Activated CD4-positive, alpha-beta T cell treated with anti-CD3 and anti-CD28 coated beads for 24 hours (primary cell): ENCODE measurements around the gene CAT.

Source experiments
- DNase-seq, 2 donors: peaks; one replicate each; pipeline ENCODE4 v3.0.0-alpha.2; 2020; ENCODE audit warnings: low read depth in 2 of 2

CAT gene

DNA sequence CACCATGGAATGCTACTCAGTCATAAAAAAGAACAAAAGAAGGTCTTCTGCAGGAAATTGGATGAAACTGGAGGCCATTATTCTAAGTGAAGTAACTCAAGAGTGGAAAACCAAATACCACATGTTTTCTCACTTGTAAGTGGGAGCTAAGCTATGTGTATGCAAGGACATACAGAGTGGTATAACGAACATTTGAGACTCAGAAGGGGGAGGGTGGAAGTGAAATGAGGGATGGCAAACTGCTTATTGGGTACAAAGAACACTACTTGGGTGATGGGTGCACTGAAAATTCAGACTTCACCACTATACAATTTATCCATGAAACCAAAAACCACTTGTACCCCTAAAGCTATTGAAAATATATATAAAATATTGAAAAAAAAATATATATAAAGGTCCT is 13.4 kb upstream of the CAT start:
- no peak for DNase-seq

DNA sequence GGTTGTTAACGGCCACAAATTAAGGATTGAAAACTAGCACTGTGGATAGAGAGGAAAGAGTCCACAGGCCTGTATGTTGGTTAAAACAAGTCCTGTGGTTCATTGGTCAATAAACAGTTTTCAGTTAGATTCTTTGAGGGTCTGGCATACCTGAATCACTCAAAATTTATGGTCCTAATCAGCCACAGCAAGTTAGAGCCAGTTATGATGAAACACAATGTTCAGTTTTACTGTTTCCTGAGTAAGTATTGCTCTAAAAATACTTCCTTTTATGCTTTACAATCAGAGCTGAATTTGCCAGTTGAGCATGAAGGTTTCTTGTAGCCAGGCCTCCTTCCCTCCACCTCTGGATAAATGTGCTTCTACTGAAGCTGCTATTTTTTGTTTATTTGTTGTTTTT is 12.9 kb upstream of the CAT start:
- no peak for DNase-seq

- no peak for DNase-seq
Observed at GRCh38 chr11:34426766-34427185, 12.0 kb upstream of the CAT start.

DNA sequence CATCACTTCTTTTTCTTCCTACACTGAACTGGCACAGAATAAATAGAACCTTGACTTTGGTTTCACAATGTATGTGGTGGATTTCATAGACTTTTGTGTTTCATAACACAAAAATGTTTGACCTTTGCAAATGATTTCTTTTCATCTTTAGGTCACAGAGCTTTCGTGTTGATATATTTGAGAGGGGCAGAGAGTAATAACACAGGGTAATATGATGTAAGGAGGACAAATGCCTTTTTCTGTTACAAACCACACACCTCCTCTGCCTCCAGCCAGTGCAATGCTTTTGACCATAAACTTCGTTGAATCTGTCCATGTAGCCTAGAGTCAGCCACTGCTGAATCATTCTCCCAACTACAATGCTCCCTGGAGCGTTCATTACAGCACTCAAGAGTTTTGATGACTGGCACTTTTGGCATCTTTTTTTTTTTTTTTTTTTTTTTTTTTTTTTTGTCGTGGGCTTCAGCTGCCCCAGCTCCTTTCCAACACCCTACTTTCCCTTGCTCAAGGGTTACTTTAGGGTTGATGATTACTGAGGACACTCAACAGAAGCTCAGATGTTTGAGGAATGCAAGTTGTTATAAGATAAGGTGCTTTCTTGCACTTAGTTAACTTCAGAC is 11.4 kb upstream of the CAT start:
- no peak for DNase-seq

DNA sequence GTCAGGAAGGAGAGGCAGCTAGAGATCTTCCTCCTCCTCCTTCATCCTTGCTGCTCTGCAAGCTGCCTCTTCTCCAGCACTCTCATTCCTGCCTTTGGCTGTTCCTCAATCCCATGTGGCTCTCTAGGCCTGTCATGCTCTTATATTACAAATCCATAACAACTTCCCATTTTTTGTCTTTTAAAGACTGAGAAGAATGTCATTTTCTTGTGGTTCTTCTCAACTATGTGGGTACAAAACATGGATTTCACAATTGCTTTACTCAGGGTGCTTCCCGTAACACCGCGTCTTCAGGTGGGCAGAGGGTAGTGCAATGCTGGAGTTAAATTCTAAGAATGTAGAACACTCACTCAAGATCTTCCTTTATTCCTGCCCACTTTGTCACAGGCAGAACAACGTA is 6.8 kb upstream of the CAT start:
- DNase-seq = no peak

DNA sequence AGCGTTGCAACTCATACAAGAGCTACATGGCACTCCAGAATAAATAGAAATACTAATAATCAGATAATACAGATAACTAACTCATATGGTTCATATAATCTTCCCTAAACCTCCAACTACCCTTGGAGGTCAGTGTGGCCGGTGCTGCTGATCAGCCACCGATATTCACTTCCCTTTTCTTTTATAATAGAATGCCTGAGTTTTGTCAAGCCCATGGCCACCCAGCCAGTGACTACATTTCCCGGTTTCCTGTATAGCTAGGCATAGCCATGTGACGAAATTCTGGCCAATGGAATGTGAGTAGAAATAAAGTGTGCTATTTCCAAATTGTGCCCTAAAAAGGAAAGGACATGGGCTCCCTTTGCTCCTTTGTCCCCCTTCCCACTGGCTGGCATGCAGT is 5.9 kb upstream of the CAT start:
- no peak for DNase-seq

- DNase-seq = no peak
Observed at GRCh38 chr11:34433899-34434298, 4.8 kb upstream of the CAT start.

DNA sequence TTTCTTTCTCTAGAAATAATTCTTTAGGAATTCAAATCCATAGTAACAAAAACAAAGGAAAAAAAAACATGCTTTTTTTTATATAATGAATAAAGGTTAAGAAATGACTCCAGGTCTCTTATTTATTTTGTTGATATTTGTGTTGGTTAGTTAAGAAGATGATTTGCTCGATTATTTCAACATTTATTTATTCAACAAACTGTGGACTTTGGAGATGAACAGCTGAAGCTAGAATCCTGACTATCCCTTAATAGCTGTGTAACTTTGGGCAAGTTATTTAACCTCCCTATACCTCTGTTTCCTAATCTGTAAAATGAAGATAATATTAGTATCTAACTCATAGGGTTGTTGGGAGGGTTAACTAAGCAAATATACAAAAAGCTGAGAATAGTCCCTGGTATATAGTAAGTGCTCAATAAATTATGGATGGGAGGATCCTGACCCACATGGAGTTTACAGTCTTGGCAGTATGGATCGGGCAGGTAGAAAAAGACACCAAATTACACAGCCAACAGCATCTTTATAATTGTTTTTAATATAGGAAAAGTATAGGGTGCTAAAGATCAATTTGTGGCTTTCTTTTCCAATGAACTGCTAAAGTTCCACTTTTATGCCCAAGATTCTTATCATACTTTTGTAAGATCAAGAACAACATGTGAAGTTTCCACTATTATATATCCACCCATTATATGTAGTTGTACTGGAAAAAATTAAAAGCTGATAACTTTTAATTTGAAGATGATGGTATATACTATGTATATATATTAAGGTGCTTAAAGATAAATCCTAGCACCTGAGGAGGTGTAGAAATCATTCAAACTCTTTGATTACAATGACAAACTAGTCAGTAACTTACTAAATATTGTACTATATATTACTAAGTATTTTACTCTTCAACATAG is 1.3 kb upstream of the CAT start:
- DNase-seq = no peak

DNA sequence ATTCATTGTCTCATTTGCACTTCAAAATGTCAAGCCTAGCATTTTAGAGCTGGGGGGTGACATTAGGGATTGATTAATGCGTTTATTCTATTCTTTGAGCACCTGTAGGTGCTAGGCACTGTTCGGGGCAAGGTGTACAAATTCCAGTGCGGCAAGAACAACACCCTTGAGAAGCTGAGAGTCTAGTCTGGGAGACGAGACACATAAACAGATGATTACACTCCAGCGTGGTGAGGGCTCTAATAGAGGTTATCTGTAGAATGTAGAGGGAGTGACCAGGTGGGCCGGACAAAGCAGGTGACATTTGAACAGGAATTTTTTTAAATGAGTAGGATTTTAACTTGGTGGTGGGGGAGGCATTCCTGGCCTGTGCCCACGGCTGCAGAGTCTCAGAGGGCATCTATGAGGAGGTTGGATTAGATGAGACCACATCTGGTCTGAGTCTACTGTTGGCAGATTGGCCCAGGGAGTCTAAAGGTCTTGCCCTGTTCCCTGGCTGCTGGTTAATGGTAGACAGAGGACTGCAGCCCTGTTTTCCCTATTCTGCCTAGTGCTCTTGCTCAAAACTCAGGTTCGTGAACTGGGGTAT is 970 bp downstream of the CAT start:
- no peak for DNase-seq

GRCh38 chr11:34441814-34442213 is 3.1 kb downstream of the CAT start:
- DNase-seq = no peak

DNA sequence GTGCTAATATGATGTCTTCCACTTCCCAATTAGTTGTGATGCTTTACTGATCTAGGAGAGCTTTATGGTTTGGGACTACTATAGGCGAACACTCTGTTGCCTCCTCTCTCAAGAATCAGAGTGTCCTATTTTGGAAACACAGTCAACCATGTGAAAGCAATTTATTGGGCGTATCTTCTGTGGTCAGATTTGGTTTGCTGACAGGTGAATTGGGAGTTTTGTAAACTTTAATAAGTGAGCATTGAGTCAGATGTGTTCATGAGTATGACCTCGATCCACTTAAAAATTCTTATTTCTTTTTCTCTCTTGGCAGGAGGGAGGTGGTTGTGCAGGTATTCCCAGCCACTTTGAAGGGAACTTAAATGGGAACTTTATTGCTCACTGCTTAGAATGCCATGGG is 4.4 kb downstream of the CAT start:
- DNase-seq = no peak

DNA sequence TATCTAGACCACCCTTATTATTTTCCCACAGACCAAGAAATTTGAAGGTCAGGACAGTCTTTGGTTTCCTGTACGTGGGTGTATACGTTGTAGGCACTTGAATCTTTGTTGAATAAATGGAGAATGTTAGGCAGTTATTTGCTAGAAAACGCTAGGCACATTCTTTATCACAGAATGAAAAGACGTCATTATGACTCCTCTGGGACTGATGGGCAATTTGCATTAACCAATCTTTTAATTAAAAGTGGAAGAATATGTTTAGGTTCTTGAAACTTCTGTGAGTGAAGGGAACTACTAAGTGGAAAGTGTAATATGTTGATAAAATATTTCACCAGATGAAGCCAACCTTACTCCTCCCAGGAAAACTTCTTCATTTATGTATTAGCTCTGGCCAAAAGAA is 5.7 kb downstream of the CAT start:
- no peak for DNase-seq

GRCh38 chr11:34445956-34446355 is 7.2 kb downstream of the CAT start:
- DNase-seq = no peak

- no peak for DNase-seq
Observed at GRCh38 chr11:34446386-34446785, 7.7 kb downstream of the CAT start.

DNA sequence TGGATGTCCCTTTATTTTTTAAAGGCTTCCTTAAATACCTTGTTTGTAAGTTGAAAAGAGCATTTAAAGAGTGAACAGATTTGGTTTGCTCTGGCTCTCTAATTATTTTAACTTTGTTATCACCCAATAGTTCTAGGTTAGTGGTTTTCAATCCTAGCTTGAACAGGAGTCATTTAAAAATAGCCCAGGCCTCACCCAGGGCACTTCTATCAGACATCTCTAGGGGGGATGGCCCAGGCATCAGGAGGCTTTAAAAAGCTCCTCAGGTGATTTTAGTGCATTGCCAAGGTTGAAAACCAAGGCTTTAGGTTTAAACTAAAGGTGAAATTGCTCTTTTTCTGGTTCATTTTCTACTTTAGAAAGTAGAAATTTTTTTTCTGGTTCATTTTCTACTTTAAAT is 8.3 kb downstream of the CAT start:
- DNase-seq = no peak

GRCh38 chr11:34448223-34448994 is 9.7 kb downstream of the CAT start:
- DNase-seq = no peak

DNA sequence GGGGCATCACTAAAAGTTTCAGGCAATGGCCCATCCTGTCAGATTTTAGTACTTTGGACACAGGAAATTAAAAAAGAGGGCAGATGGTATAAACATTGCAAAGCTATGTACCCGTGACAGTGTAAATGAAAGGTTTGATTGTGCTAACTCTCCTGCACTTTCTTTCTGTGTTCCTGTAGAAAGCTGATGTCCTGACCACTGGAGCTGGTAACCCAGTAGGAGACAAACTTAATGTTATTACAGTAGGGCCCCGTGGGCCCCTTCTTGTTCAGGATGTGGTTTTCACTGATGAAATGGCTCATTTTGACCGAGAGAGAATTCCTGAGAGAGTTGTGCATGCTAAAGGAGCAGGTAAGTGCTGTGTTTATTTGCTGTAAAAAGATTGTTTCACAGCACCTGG is 10.3 kb downstream of the CAT start:
- no peak for DNase-seq

- no peak for DNase-seq
Observed at GRCh38 chr11:34451053-34451452, 12.3 kb downstream of the CAT start.

GRCh38 chr11:34454308-34455032 is 15.7 kb downstream of the CAT start:
- DNase-seq = no peak

DNA sequence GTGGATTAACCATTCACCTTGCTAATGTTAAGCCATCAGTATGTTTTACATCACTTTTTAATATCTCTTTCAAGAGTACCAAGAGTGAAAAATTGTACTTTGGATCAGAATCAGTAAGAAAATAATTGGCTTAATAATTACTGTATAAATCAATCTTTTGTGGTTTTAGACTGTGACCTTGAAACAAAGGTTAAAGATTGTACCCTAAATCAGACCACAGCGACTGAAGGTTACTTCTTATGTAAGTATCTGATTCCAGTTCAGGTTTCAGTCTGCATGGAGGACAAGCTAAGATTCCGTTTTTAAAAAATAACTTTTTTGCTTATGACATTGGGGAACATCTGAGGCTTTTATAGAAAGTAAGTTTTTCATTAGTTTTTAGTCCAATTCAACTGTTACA is 18.9 kb downstream of the CAT start:
- DNase-seq = no peak

DNA sequence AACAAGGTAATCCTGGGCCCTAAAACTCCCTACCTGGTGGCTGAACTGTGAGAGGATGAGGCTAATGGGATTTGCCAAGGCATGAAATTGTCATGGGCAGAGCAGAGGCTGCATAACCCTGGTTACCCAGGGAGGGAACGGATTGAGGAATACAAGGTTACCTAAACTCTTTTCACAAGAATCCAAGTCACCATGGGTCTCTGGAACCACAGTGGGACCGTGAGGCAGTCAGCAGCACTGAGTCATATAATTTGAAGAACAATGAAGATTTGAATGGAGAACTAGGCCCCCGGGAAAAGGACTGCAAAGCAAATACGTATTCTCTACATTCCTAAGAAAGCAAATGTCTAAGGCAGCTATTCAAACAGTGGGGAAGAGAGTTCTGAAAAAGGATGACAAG is 19.8 kb downstream of the CAT start:
- no peak for DNase-seq
